ENCODE data around the gene ATOH8. TPM values are rescaled to one million over a fixed set of nuclear protein-coding genes. Genes with fewer than 3 reads are reported as not detected.

ATOH8 gene
- total and polyA plus RNA-seq, 10 of the 15 experiments (the other 5 are each of a cell fraction or from before 2014, with no cell fraction given): 0.03 to 0.60 TPM; not detected in 8

- DNase-seq (ENCODE audit: low read depth, low spot score) (no peak), ATAC-seq (no peak), FAIRE-seq (no peak)
- Histone ChIP-seq H3K4me2 (ENCODE audit: control insufficient read depth, insufficient read depth) (no peak overlapping the region), H3K27ac (ENCODE audit: control insufficient read depth, insufficient read depth) (no peak overlapping the region), H3K4me3 (no peak overlapping the region), H4K20me1 (ENCODE audit: control insufficient read depth, insufficient read depth) (no peaks in the 10 kb centered on the region), H3K36me3 (ENCODE audit: control insufficient read depth in 2 of 2, insufficient read depth in 2 of 2, low read length in 1 of 2) (no peaks in the 10 kb centered on the region), H3K9ac (ENCODE audit: control insufficient read depth, insufficient read depth, low read length) (no peak overlapping the region), H3K4me1 (ENCODE audit: control insufficient read depth, insufficient read depth, low read length) (no peaks in the 10 kb centered on the region), H3K27me3 (replicated peaks in 1 of 2; ENCODE audit: control insufficient read depth in 2 of 2, insufficient read depth in 2 of 2, low read length in 1 of 2) (peaks cover 4 to 7% of the 10 kb centered on the region in 2 experiments; a peak in 3 of 4 replicates), H3K9me3 (replicated peaks; ENCODE audit: control insufficient read depth, insufficient read depth, low read length) (no peaks in the 10 kb centered on the region), H2AFZ (ENCODE audit: control insufficient read depth, low read depth, low read length) (no peak overlapping the region), H3K79me2 (ENCODE audit: control insufficient read depth, insufficient read depth, low read length) (no peaks in the 10 kb centered on the region)
- ChIA-PET SMC1A (ENCODE audit: uncharacterized antibody, unreplicated experiment) (interaction anchor here (1.2 kb wide), 1 partner anchor 16 kb away, joined by 3 read pairs; no protein-coding TSS in a partner anchor), RAD21 (ENCODE audit: unreplicated experiment) (interaction anchor here (1.7 kb wide), 1 partner anchor 26 kb away, joined by 4 read pairs; no protein-coding TSS in a partner anchor), CTCF (no interaction called here), POLR2A (no interaction called here)
- intact Hi-C loops (cut with micrococcal nuclease; ENCODE audit: unreplicated experiment) (no loop called here), in situ Hi-C loops (cut with MboI) (no loop called here)
- WGBS (ENCODE audit: insufficient coverage, insufficient replicate concordance, low lambda C conversion rate, missing lambda C conversion rate): 29% methylated on average over 7 of the region's 8 CpGs
- no TSS peak for BruUV-seq (replicated peaks)
- no peak for TF ChIP-seq KDM1A (IDR thresholded peaks at IDR 0.05; ENCODE audit: borderline replicate concordance)
- TF ChIP-seq TARDBP (IDR thresholded peaks at IDR 0.05; ENCODE audit: borderline replicate concordance): no peak
- TF ChIP-seq IRF5 (IDR thresholded peaks at IDR 0.05; ENCODE audit: borderline replicate concordance): no peak
- no peak for TF ChIP-seq ATF3 (IDR thresholded peaks at IDR 0.05; ENCODE audit: borderline replicate concordance, extremely low read depth, low read depth, low read length)
- no peak for TF ChIP-seq RAD21 (IDR thresholded peaks at IDR 0.05; ENCODE audit: insufficient read depth, low read depth, low read length)
- no peak for TF ChIP-seq ZNF687 (IDR thresholded peaks at IDR 0.05)
- no peak for TF ChIP-seq HDAC6 (IDR thresholded peaks at IDR 0.05; ENCODE audit: unreplicated experiment)
- no peak for TF ChIP-seq SKIL (IDR thresholded peaks at IDR 0.05; ENCODE audit: low read depth, poor library complexity, severe bottlenecking)
- no peak for TF ChIP-seq HDAC2 (IDR thresholded peaks at IDR 0.05)
- TF ChIP-seq CBX3 (IDR thresholded peaks at IDR 0.05; ENCODE audit: borderline replicate concordance, low read depth): no peak
- no peak for TF ChIP-seq SMAD1 (IDR thresholded peaks at IDR 0.05; ENCODE audit: low read depth, partially characterized antibody)
- TF ChIP-seq SIX5 (IDR thresholded peaks at IDR 0.05; ENCODE audit: low read depth, low read length, severe bottlenecking): no peak
- TF ChIP-seq ZNF217 (IDR thresholded peaks at IDR 0.05): no peak
Measured at GRCh38 chr2:85787282-85787980, 33.6 kb downstream of the ATOH8 start.
